Measurements from ENCODE around the gene LRRC42. TPM values are rescaled to one million over a fixed set of nuclear protein-coding genes. Genes with fewer than 3 reads are reported as not detected.

The LRRC42 gene
- total and polyA plus RNA-seq, 2 experiments from 2014 or later, result 41.8 to 46.9 TPM

DNA sequence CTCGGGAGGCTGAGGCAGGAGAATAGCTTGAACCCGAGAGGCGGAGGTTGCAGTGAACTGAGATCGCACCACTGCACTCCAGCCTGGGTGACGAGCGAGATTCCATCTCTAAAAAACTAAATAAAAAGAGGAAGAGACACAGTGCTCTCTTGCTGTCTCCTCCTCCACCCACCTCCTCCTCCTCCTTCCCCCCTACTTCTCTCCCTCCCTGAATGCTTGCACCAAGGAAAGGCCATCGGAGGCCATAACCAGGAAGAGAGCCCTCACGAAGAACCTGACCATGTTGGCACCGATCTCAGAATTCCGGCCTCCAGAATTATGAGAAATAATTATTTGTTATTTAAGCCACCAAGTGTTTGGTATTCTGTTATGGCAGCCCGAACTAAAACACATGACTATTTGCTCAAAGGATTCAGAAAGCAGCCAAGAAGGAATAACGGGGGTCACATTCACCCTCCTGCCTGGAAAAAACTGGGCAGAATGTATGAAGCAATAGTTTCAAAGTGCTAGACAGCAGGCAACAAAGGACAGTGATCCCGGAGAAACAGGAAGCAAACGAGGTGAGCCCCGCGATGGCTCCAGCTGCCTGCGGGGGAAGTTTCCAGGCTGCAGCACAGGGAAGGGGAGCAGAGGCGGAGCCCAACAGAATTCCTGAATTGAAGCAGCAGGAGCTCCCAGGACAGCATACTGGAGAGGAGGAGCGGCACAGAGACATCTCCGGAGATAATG lies 36.0 kb downstream of the LRRC42 start:
- Histone ChIP-seq H3K4me3 (peak overlapping the region; percentile 68), H4K20me1 (ENCODE audit: insufficient read depth) (no peaks in the 10 kb centered on the region), H3K79me2 (ENCODE audit: insufficient read depth) (no peaks in the 10 kb centered on the region), H3K27ac (peak overlapping the region; percentile 11), H3K9me3 (ENCODE audit: low read depth) (no peaks in the 10 kb centered on the region), H3K9ac (peak overlapping the region; percentile 71), H3K27me3 (replicated peaks; ENCODE audit: insufficient read depth) (no peaks in the 10 kb centered on the region), H3K4me2 (ENCODE audit: unreplicated experiment) (peak overlapping the region; percentile 90), H2AFZ (peak overlapping the region; percentile 96), H3K36me3 (ENCODE audit: low read depth) (no peaks in the 10 kb centered on the region), H3F3A (ENCODE audit: insufficient read depth) (no peaks in the 10 kb centered on the region), H3K4me1 (ENCODE audit: insufficient read depth) (0 out of 2 replicates have a peak, but pooled peaks cover 5% of the 10 kb centered on the region), H3K9me2 (ENCODE audit: insufficient read depth) (no peaks in the 10 kb centered on the region)
- DNase-seq, result peak; percentile 68
- WGBS, 2 experiments (ENCODE audit: low coverage in 1 of 2, low lambda C conversion rate in 2 of 2, missing lambda C conversion rate in 2 of 2), result 32 to 34% methylated on average over 20 of the region's 20 CpGs
- no peak for TF ChIP-seq EZH2phosphoT487 (IDR thresholded peaks at IDR 0.05; ENCODE audit: insufficient read depth, low read depth)
- TF ChIP-seq EZH2 (IDR thresholded peaks at IDR 0.05; ENCODE audit: insufficient read depth, poor library complexity, severe bottlenecking), result no peak
- in situ Hi-C loops (cut with MboI), result no loop called here

- no peaks in the 10 kb centered on the region for H3K9me3 ChIP-seq (ENCODE audit: low read depth)
- H3F3A ChIP-seq (ENCODE audit: insufficient read depth), result no peaks in the 10 kb centered on the region
- no peaks in the 10 kb centered on the region for H3K9me2 ChIP-seq (ENCODE audit: insufficient read depth)
- peak overlapping the region; percentile 96 for H2AFZ ChIP-seq
- H3K27me3 ChIP-seq (replicated peaks; ENCODE audit: insufficient read depth), result no peaks in the 10 kb centered on the region
- peak overlapping the region; percentile 11; the same call in 1 of the 2 replicates for H3K27ac ChIP-seq
- 0 out of 2 replicates have a peak, but pooled peaks cover 5% of the 10 kb centered on the region for H3K4me1 ChIP-seq (ENCODE audit: insufficient read depth)
- no peaks in the 10 kb centered on the region for H4K20me1 ChIP-seq (ENCODE audit: insufficient read depth)
- no peak for DNase-seq
- TF ChIP-seq EZH2 (IDR thresholded peaks at IDR 0.05; ENCODE audit: insufficient read depth, poor library complexity, severe bottlenecking) (no peak), EZH2phosphoT487 (IDR thresholded peaks at IDR 0.05; ENCODE audit: insufficient read depth, low read depth) (no peak)
- in situ Hi-C loops (cut with MboI), result no loop called here
- peak overlapping the region; percentile 71 for H3K9ac ChIP-seq
- no peaks in the 10 kb centered on the region for H3K79me2 ChIP-seq (ENCODE audit: insufficient read depth)
- H3K36me3 ChIP-seq (ENCODE audit: low read depth), result no peaks in the 10 kb centered on the region
- H3K4me3 ChIP-seq, result peak overlapping the region; percentile 68
- H3K4me2 ChIP-seq (ENCODE audit: unreplicated experiment), result peak overlapping the region; percentile 90
- WGBS, 2 experiments (ENCODE audit: low coverage in 1 of 2, low lambda C conversion rate in 2 of 2, missing lambda C conversion rate in 2 of 2), result 7% methylated on average over 4 of the region's 4 CpGs
These were observed 36.6 kb downstream of the LRRC42 start for GRCh38 chr1:53982763-53983104.

GRCh38 chr1:53984726-53985125 lies 38.6 kb downstream of the LRRC42 start:
- Histone ChIP-seq H3K27ac (no peak overlapping the region), H3K4me2 (ENCODE audit: unreplicated experiment) (no peak overlapping the region), H3K79me2 (ENCODE audit: insufficient read depth) (no peaks in the 10 kb centered on the region), H3K36me3 (ENCODE audit: low read depth) (no peaks in the 10 kb centered on the region), H3K4me1 (ENCODE audit: insufficient read depth) (0 out of 2 replicates have a peak, but pooled peaks cover 5% of the 10 kb centered on the region), H3K27me3 (replicated peaks; ENCODE audit: insufficient read depth) (no peaks in the 10 kb centered on the region), H3K9ac (no peak overlapping the region), H3K9me2 (ENCODE audit: insufficient read depth) (no peaks in the 10 kb centered on the region), H4K20me1 (ENCODE audit: insufficient read depth) (no peaks in the 10 kb centered on the region), H3K9me3 (ENCODE audit: low read depth) (no peaks in the 10 kb centered on the region), H2AFZ (no peak overlapping the region), H3F3A (ENCODE audit: insufficient read depth) (no peaks in the 10 kb centered on the region), H3K4me3 (no peak overlapping the region)
- in situ Hi-C loops (cut with MboI), result no loop called here
- TF ChIP-seq EZH2phosphoT487 (IDR thresholded peaks at IDR 0.05; ENCODE audit: insufficient read depth, low read depth) (no peak), EZH2 (IDR thresholded peaks at IDR 0.05; ENCODE audit: insufficient read depth, poor library complexity, severe bottlenecking) (no peak)
- no peak for DNase-seq

GRCh38 chr1:53986458-53986857 lies 40.3 kb downstream of the LRRC42 start:
- 0 out of 2 replicates have a peak, but pooled peaks cover 5% of the 10 kb centered on the region for H3K4me1 ChIP-seq (ENCODE audit: insufficient read depth)
- H3F3A ChIP-seq (ENCODE audit: insufficient read depth), result no peaks in the 10 kb centered on the region
- H3K9me3 ChIP-seq (ENCODE audit: low read depth), result no peaks in the 10 kb centered on the region
- TF ChIP-seq EZH2 (IDR thresholded peaks at IDR 0.05; ENCODE audit: insufficient read depth, poor library complexity, severe bottlenecking) (no peak), EZH2phosphoT487 (IDR thresholded peaks at IDR 0.05; ENCODE audit: insufficient read depth, low read depth) (no peak)
- H3K9ac ChIP-seq, result no peak overlapping the region
- H3K9me2 ChIP-seq (ENCODE audit: insufficient read depth), result no peaks in the 10 kb centered on the region
- H3K79me2 ChIP-seq (ENCODE audit: insufficient read depth), result no peaks in the 10 kb centered on the region
- no peak overlapping the region for H2AFZ ChIP-seq
- no peak overlapping the region for H3K4me2 ChIP-seq (ENCODE audit: unreplicated experiment)
- in situ Hi-C loops (cut with MboI), result no loop called here
- DNase-seq, result no peak
- no peaks in the 10 kb centered on the region for H3K36me3 ChIP-seq (ENCODE audit: low read depth)
- H3K4me3 ChIP-seq, result no peak overlapping the region
- 81 to 85% methylated on average over 3 of the region's 3 CpGs for WGBS, 2 experiments (ENCODE audit: low coverage in 1 of 2, low lambda C conversion rate in 2 of 2, missing lambda C conversion rate in 2 of 2)
- H4K20me1 ChIP-seq (ENCODE audit: insufficient read depth), result no peaks in the 10 kb centered on the region
- no peaks in the 10 kb centered on the region for H3K27me3 ChIP-seq (replicated peaks; ENCODE audit: insufficient read depth)
- H3K27ac ChIP-seq, result no peak overlapping the region
